Sigmoid colon (tissue), 4 donors: ENCODE results near the gene KCNK1.

Experiments
- CTCF ChIP-seq, 4 experiments: fragments of 450-650 bp in 3 of 4; fragments of 200-600 bp in 1 of 4; IDR thresholded peaks; one replicate each; pipeline ENCODE4 v1.5.1; 2016 to 2019; ENCODE audit warnings: antibody characterized with exemption in 4 of 4, mild to moderate bottlenecking in 3 of 4, moderate library complexity in 2 of 4
- POLR2A ChIP-seq, 2 donors: fragments of 450-650 bp; IDR thresholded peaks; one replicate each; pipeline ENCODE4 v1.6.1; 2016; ENCODE audit warnings: antibody characterized with exemption in 2 of 2, mild to moderate bottlenecking in 2 of 2, moderate library complexity in 2 of 2
- POLR2AphosphoS5 ChIP-seq, 4 donors: sonication (generic); formaldehyde crosslinking; IDR thresholded peaks; one replicate each; pipeline ENCODE4 v1.6.1; 2017; ENCODE audit warnings: antibody characterized with exemption in 4 of 4

DNA sequence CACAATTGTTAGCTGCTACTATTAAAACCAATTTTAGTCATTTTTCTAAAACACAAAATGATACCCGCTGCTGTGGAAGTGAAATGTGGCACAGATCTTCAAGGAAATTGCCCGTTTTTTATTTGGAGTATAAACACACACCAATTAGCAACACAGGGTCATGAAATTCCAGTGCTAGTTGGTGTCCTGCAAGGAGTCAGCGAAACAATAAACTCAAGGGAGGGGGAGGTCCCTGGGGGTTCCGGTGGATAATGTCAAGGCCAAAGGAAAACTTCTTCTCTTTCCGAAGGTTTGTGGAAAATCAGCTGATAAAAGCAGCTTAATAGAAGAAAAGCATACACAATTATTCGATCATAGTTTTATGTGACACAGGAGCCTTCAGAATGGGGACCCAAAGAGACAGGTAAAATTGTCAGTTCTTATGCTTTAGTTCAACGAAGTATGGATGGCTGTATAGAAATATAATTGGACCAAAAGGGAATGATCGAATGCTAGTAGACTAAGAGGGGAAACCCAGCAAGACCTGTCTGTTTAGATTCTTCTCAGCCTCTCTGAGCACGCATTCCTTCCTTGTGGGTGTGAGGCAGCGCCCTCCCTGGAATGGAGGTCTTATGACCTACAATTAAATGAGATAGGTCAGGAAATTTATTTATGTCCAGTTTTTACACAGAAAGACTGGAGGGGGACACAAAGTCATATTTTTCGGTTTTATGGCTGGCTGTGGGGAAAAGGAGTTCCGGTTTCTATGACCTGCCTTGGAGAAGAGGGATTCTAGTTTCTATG, 65.9 kb downstream of the KCNK1 start:
- TF ChIP-seq CTCF (IDR thresholded peaks at IDR 0.05) (no peak), POLR2AphosphoS5 (IDR thresholded peaks at IDR 0.05) (no peak), POLR2A (IDR thresholded peaks at IDR 0.05) (no peak)
